ENCODE measurements around the gene CHRND.

Gene CHRND

DNA sequence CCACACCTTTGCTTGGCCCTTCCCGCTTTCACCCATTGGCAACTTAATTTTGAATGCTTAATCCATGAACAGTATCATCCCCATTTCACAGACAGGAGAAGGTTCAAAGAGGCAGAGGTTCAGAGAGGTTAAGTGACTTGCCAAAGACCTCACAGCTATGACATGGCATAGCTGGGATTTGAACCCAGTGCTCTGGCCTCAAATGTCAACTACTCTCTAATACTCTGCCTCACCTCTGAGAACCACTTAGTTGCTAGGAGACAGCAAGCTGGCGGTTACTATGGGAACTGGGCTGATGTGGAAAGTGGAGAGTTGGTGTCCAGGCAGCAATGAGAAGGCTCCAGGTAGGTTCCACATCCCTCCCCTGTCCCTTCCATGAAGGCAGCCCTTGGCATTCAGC lies 21.5 kb upstream of the CHRND start:
- no peak for DNase-seq (ENCODE audit: low read depth)

- DNase-seq (ENCODE audit: low read depth), result no peak
Observed at GRCh38 chr2:232505856-232506255, 20.1 kb upstream of the CHRND start.

GRCh38 chr2:232506709-232507108 lies 19.3 kb upstream of the CHRND start:
- no peak for DNase-seq (ENCODE audit: low read depth)

GRCh38 chr2:232508251-232508650 lies 17.7 kb upstream of the CHRND start:
- no peak for DNase-seq (ENCODE audit: low read depth)

DNA sequence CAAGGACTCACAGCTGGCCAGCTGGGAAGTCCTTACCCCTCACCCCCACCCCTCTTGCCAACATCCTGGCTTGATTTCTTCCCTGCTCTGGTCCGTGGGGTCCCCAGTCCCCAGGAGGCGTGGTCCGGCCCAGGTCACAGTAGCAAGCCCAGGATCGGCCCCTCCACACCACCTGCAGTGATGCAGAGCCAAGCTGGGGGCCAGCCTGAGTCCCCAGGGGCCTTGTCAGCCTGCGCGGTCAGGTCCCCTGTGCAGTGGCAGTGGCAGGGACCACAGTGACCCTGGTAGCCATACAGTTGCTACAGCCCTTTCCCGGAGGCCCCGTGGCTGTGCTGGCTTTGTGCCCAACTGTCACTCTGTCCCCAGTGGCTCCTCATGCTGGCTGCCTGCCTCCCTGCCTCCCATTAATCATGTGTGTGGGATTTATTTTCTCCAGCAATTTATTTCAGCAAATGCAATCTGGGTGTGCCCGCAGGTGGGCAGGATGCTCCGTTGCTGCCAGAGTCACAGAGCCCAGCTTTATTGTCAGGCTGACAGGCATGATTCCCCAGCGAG lies 14.5 kb upstream of the CHRND start:
- no peak for DNase-seq (ENCODE audit: low read depth)

DNA sequence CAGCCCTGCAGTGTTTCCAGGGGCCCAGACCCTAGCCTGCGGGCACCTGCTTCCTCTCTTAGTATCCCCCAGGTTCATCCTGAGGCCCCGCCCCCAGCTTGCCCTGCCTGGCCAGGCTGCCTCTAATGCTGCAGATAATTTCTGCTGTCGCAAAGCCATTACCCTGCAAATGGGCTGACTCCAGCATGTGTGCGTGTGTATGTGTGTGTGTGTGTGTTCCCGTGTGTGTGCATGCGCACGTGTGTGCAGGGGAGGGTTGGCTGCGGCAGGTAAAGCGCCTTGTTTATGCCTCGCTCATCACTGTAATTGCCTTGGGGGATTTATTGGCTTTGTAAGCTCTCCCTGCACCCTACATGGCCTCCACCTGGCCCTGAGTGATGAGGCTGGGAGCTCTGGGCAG lies 13.4 kb upstream of the CHRND start:
- no peak for DNase-seq (ENCODE audit: low read depth)

DNA sequence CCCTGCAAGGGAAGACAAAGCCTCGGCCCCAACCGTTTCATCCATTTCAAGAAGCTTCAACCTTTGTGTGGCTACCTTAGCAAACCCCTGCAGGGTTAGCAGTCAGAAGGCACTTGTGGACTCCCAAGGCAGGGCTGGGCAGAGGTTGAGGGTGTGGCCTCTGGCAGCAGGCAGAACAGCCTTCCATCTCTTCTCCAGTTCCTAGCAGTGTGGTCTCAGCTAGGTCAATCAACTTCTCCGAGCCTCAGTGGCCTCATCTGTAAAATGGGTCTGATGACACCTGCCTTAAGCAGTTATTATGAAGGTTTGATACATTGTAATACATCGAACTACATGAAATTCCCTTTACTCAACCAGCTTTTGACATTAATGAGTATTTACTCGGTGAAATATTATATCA lies 12.6 kb upstream of the CHRND start:
- no peak for DNase-seq (ENCODE audit: low read depth)

DNA sequence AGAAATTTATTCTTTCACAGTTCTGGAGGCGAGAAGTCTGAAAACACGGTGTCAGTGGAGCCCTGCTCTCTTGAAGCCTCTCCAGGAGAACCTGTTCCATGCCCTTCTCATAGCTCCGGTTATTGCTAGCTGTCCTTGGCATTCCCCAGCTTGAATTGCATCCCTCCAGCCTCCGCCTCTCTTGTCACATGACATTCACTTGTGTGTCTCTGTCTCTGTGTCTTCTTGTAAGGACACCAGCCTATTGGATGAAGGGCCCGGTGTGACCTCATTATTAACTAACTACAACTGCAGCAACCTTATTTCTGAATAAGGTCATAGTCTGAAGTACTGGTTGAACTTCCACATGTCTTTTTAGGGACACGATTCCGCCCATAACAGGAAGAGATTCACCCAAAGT lies 10.3 kb upstream of the CHRND start:
- no peak for DNase-seq (ENCODE audit: low read depth)

DNA sequence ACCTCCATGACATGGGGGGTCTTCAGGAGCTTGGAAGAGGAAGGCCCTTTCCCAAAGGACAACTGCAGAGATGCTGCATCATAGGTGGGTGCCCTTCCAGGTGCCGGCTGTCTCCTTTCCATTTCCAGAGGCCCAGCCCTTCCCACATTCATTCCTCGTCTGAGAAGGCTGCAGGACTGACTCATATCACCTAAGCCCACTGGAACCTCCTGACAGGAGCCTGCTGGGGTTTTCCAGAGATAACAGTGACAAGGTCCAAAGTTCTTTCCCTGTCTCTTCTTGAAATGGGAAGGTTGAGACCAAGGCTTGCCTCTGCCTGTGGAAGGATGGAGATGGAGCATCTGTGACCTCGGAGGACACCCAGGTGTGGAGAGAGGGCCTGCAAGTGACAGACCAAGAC lies 9.4 kb upstream of the CHRND start:
- DNase-seq (ENCODE audit: low read depth), result no peak

- DNase-seq (ENCODE audit: low read depth), result no peak
Observed at GRCh38 chr2:232518844-232519243, 7.1 kb upstream of the CHRND start.

DNA sequence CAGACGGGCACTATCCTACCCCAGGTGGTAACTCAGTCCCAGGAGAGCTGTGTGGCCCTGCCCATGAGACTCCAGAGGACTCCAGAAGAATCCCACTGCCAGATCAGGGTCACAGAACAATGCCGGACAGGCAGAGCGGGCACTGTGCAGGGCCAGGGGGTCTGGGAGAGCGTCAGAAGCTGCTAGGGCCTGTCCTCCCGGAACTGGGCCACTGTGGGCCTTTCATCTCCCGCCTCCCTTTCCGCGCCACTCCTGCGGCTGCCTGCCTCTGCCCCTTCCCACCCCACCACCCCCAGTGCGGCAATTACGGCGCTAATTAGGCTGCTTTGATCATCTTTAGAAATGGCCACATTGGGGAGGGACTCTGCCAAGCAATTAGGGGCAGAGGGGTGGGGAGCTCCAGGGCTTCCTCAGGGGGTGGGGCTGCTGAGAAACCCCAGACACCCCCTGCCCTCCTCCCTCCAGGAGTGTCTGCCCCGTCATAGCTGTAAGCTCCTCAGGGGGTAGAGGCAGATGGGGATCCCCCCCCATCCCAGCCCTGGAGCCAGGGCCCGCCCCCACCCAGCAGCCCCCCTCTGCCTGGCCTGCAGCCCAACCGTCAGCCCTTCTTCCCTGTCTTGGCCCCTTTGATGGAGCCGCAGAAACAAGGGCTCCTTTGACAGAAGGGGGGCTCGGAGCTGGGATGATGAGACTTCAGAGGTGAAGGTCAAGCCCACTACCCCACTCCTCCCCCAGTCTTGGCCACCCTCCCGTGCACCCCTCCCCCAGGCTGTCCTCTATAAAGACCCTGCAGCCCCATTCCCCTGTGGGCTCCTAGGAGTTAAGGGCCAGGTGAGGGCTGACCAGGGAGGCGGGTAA lies 6.2 kb upstream of the CHRND start, which contains the start of gene PRSS56:
Gene PRSS56, plus strand, starts transcription at position 808 of the 858 bp plus-strand sequence. CDS start 211 bp downstream, outside the sequence.
- no peak for DNase-seq (ENCODE audit: low read depth)

GRCh38 chr2:232520489-232520888 lies 5.5 kb upstream of the CHRND start:
- no peak for DNase-seq (ENCODE audit: low read depth)

DNA sequence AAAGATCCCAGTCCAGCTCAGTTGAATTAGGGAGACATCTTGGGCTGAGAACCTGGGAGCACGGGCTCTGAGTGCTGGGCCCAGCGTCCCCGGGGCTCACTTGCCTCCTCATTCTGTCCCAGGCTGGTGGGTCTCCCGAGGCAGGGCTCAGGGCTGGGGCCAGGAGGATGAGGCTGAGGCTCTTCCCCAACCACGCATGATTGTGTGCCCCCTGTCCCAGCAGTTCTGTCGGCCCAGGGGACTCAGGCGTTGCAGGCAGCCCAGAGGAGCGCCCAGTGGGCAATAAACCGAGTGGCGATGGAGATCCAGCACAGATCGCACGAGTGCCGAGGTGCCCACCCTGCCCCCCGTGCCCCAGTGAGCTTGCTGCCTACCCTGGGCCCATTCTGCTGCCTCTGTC lies 4.9 kb upstream of the CHRND start:
- no peak for DNase-seq (ENCODE audit: low read depth)

- peak; percentile 38 for DNase-seq (ENCODE audit: low read depth)
Observed at GRCh38 chr2:232521959-232522622, 3.9 kb upstream of the CHRND start.

- DNase-seq (ENCODE audit: low read depth), result no peak
Observed at GRCh38 chr2:232522623-232523401, 3.1 kb upstream of the CHRND start.

DNA sequence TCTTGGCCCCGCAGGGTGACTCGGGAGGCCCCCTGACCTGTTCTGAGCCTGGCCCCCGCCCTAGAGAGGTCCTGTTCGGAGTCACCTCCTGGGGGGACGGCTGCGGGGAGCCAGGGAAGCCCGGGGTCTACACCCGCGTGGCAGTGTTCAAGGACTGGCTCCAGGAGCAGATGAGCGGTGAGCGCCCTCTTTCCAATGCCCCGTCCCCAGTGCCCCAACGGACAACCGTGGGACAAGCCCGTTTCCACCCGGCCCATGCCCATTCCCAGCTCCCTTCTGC lies 2.6 kb upstream of the CHRND start:
- DNase-seq (ENCODE audit: low read depth), result no peak

DNA sequence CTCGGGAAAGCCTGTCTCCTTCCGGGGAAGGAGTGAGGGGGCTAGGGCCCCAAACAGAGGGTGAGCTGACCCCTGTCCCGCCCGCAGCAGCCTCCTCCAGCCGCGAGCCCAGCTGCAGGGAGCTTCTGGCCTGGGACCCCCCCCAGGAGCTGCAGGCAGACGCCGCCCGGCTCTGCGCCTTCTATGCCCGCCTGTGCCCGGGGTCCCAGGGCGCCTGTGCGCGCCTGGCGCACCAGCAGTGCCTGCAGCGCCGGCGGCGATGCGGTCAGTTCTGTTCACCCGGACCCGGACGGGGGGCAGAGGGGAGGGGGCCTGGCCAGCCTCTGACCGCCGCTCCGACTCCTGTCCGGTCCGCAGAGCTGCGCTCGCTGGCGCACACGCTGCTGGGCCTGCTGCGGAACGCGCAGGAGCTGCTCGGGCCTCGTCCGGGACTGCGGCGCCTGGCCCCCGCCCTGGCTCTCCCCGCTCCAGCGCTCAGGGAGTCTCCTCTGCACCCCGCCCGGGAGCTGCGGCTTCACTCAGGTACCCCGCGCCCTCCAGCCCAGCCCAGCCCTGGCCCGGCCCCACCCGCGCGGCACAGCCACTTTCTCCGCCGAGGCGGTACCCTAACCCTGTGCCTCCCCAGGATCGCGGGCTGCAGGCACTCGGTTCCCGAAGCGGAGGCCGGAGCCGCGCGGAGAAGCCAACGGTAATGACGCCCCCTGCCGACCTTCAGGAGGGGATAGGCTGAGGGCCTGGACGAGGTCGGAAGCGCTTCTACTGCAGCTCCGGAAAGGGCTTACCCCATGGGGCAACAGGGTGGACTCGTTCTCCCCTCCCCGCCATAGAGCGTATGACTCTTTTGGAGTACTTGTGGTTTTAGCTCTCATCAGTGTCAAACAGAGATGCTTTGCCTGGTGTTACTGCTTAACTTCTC lies 2.0 kb upstream of the CHRND start:
- DNase-seq (ENCODE audit: low read depth), result no peak

DNA sequence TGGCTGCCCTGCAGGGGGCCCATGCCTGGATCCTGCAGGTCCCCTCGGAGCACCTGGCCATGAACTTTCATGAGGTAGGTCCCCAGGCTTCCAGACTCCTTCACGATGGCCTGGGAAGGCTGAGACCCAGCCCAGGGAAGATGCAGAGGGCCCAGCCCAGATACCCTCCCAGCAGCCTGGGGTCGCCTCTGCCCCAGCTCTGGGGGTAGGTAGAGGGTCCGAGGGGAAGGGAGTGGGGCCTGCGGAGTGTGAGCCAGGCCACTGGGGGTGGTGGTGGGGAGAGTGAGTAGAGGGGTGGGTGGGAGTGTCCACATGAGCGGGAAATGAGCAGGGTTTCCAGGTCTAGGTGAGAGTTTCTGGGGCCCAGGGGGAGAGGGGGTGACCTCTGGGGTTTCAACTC lies 1.2 kb upstream of the CHRND start:
- DNase-seq (ENCODE audit: low read depth), result no peak

DNA sequence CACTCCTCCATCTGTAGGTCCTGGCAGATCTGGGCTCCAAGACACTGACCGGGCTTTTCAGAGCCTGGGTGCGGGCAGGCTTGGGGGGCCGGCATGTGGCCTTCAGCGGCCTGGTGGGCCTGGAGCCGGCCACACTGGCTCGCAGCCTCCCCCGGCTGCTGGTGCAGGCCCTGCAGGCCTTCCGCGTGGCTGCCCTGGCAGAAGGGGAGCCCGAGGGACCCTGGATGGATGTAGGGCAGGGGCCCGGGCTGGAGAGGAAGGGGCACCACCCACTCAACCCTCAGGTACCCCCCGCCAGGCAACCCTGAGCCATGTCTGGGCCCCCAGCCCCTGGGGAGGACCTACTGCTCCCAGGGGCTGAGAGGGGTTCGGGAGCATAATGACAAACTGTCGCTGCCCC lies 761 bp upstream of the CHRND start:
- DNase-seq (ENCODE audit: low read depth), result no peak

DNA sequence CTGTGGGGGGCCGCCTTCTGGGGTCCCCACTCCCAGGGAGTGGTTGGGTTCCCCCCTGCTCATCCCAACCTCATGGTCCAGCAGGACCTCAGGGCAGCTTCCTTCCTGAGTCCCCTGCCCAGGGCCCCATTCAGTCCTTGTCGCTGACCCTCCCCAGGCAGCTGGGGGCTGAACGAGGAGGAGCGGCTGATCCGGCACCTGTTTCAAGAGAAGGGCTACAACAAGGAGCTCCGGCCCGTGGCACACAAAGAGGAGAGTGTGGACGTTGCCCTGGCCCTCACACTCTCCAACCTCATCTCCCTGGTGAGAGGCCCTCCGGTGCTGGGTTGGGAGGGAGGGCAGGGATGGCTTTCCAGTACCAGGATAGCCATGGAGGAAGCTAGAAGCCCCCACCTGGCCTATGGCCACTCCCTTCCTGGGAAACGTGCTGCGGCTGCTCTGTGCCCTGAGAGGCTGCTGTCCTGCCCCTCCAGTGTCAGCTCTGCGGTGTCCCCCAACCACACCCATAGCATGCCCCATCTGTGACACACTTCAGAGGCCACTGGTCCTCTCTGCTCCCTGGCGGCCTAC lies 497 bp downstream of the CHRND start:
- no peak for DNase-seq (ENCODE audit: low read depth)

- no peak for DNase-seq (ENCODE audit: low read depth)
Observed at GRCh38 chr2:232527905-232528470, 2.0 kb downstream of the CHRND start.
